H9 (cell line): ENCODE measurements around the gene MAPK8. TPM values are rescaled to one million over a fixed set of nuclear protein-coding genes. Genes with fewer than 3 reads are reported as not detected.
A peak's percentile ranks its signal among the peaks of the same experiment; 100 is the strongest.

Experiments used
- DNase-seq: peaks from one replicate; pipeline ENCODE4 v3.0.0-alpha.2; 2017
- H2AFZ ChIP-seq: one replicate; pipeline ENCODE4 v1.6.1; 2013; ENCODE audit warnings: mild to moderate bottlenecking, low read length, control low read depth, moderate library complexity
- H2AK5ac ChIP-seq: 2 replicates; pipeline ENCODE4 v1.6.1; 2013; ENCODE audit warnings: low read length, control low read depth, mixed read lengths; ENCODE audit not compliant: insufficient read length
- H2BK120ac ChIP-seq: one replicate; pipeline ENCODE4 v1.6.1; 2013; ENCODE audit warnings: low read depth, mild to moderate bottlenecking, low read length, control low read depth, inconsistent platforms; ENCODE audit not compliant: poor library complexity, severe bottlenecking
- H2BK12ac ChIP-seq: 2 replicates; pipeline ENCODE4 v1.6.1; 2013; ENCODE audit warnings: low read length, control low read depth, mixed read lengths, low read depth; ENCODE audit not compliant: insufficient read length
- H2BK15ac ChIP-seq: 2 replicates; pipeline ENCODE4 v1.6.1; 2013; ENCODE audit warnings: low read depth, low read length, control low read depth
- H2BK20ac ChIP-seq: one replicate; pipeline ENCODE4 v1.6.1; 2013; ENCODE audit warnings: low read depth, mild to moderate bottlenecking, low read length, control low read depth, inconsistent platforms; ENCODE audit not compliant: poor library complexity, severe bottlenecking
- H2BK5ac ChIP-seq: 2 replicates; pipeline ENCODE4 v1.6.1; 2013; ENCODE audit warnings: low read length, control low read depth, mixed read lengths; ENCODE audit not compliant: insufficient read length
- H3K14ac ChIP-seq: 2 replicates; pipeline ENCODE4 v1.6.1; 2013; ENCODE audit warnings: low read length, control low read depth; ENCODE audit not compliant: insufficient read depth
- H3K18ac ChIP-seq: 2 replicates; pipeline ENCODE4 v1.6.1; 2013; ENCODE audit warnings: low read depth, mild to moderate bottlenecking, mixed read lengths, low read length, control low read depth; ENCODE audit not compliant: insufficient read length
- H3K23ac ChIP-seq: 2 replicates; pipeline ENCODE4 v1.6.1; 2013; ENCODE audit warnings: low read length, control low read depth, mixed read lengths, low read depth; ENCODE audit not compliant: insufficient read length
- H3K23me2 ChIP-seq: 2 replicates; pipeline ENCODE4 v1.6.1; 2013; ENCODE audit warnings: low read depth, mild to moderate bottlenecking, mixed read lengths, low read length, control low read depth; ENCODE audit not compliant: insufficient read length, poor library complexity, severe bottlenecking
- H3K27ac ChIP-seq: 2 replicates; pipeline ENCODE4 v1.5.1; 2013; ENCODE audit warnings: low read length, control low read depth, mixed read lengths, low read depth; ENCODE audit not compliant: insufficient read length
- H3K27me3 ChIP-seq: 2 replicates; pipeline ENCODE4 v1.6.1; 2013; ENCODE audit warnings: low read length, control low read depth, inconsistent platforms; ENCODE audit not compliant: insufficient read depth
- H3K4ac ChIP-seq: 2 replicates; pipeline ENCODE4 v1.6.1; 2013; ENCODE audit warnings: low read depth, mild to moderate bottlenecking, control low read depth, inconsistent platforms, low read length, moderate library complexity
- H3K4me1 ChIP-seq: 2 replicates; pipeline ENCODE4 v1.6.1; 2013; ENCODE audit warnings: low read length, control low read depth, inconsistent platforms; ENCODE audit not compliant: insufficient read depth
- H3K4me2 ChIP-seq: 2 replicates; pipeline ENCODE4 v1.6.1; 2013; ENCODE audit warnings: low read length, control low read depth, mixed read lengths; ENCODE audit not compliant: insufficient read length, insufficient read depth
- H3K56ac ChIP-seq: 2 replicates; pipeline ENCODE4 v1.6.1; 2013; ENCODE audit warnings: low read depth, mild to moderate bottlenecking, mixed read lengths, low read length, control low read depth; ENCODE audit not compliant: insufficient read length
- H3K79me1 ChIP-seq: 2 replicates; pipeline ENCODE4 v1.6.1; 2013; ENCODE audit warnings: low read depth, mild to moderate bottlenecking, moderate library complexity, low read length, control low read depth, inconsistent platforms; ENCODE audit not compliant: insufficient read depth, poor library complexity, severe bottlenecking
- H3K79me2 ChIP-seq: 2 replicates; pipeline ENCODE4 v1.6.1; 2013; ENCODE audit warnings: low read length, control low read depth, inconsistent platforms; ENCODE audit not compliant: insufficient read depth
- H3K9ac ChIP-seq: 2 replicates; pipeline ENCODE4 v1.6.1; 2013; ENCODE audit warnings: low read length, control low read depth, mixed read lengths; ENCODE audit not compliant: insufficient read length; ENCODE audit errors: extremely low read depth
- H3K9me3 ChIP-seq: one replicate; pipeline ENCODE4 v1.6.1; 2013; ENCODE audit warnings: low read depth, low read length, inconsistent platforms; ENCODE audit not compliant: control insufficient read depth
- H3T11ph ChIP-seq: one replicate; pipeline ENCODE4 v1.6.1; 2013; ENCODE audit warnings: mild to moderate bottlenecking, low read length, control low read depth, inconsistent platforms
- H4K20me1 ChIP-seq: one replicate; pipeline ENCODE4 v1.6.1; 2013; ENCODE audit not compliant: control insufficient read depth, insufficient read length, insufficient read depth
- H4K5ac ChIP-seq: 2 replicates; pipeline ENCODE4 v1.6.1; 2013; ENCODE audit warnings: low read depth, mild to moderate bottlenecking, mixed read lengths, low read length, control low read depth; ENCODE audit not compliant: insufficient read length
- H4K8ac ChIP-seq: replicated peaks from 2 replicates; pipeline ENCODE4 v1.6.1; 2013; ENCODE audit warnings: low read length, control low read depth, mixed read lengths, low read depth; ENCODE audit not compliant: insufficient read length
- H4K91ac ChIP-seq: 2 replicates; pipeline ENCODE4 v1.6.1; 2013; ENCODE audit warnings: low read depth, mild to moderate bottlenecking, moderate library complexity, mixed read lengths, low read length, control low read depth; ENCODE audit not compliant: insufficient read length
- H3K27ac Mint-ChIP-seq, 3 experiments: 2 replicates in 2 of 3; 3 replicates in 1 of 3; pipeline ENCODE4 v1.8.0; 2020 to 2021; ENCODE audit warnings: mixed read lengths in 3 of 3, mild to moderate bottlenecking in 1 of 3, moderate library complexity in 1 of 3
- H3K27me3 Mint-ChIP-seq: 2 replicates; pipeline ENCODE4 v1.8.0; 2021; ENCODE audit warnings: low read depth, mild to moderate bottlenecking, moderate library complexity, mixed read lengths
- H3K36me3 Mint-ChIP-seq, 3 experiments: 2 replicates in 2 of 3; 3 replicates in 1 of 3; pipeline ENCODE4 v1.8.0; 2020 to 2021; ENCODE audit warnings: low read depth in 3 of 3, mixed read lengths in 3 of 3; ENCODE audit not compliant: insufficient read depth in 1 of 3
- H3K4me1 Mint-ChIP-seq, 2 experiments: 2 replicates each; pipeline ENCODE4 v1.8.0; 2020; ENCODE audit warnings: mixed read lengths in 2 of 2
- H3K4me3 Mint-ChIP-seq, 2 experiments: 2 replicates in 1 of 2; 3 replicates in 1 of 2; pipeline ENCODE4 v1.8.0; 2020 to 2021; ENCODE audit warnings: mild to moderate bottlenecking in 2 of 2, mixed read lengths in 2 of 2, moderate library complexity in 1 of 2
- H3K9me3 Mint-ChIP-seq, 2 experiments: 2 replicates in 1 of 2; 3 replicates in 1 of 2; pipeline ENCODE4 v1.8.0; 2020; ENCODE audit warnings: mild to moderate bottlenecking in 2 of 2, mixed read lengths in 2 of 2, moderate library complexity in 1 of 2
- WGBS: extraction: QIAGEN DNeasy Blood & Tissue Kit; methylation state at CpG from one replicate; pipeline ENCODE4 v1.1.7; 2013; ENCODE audit warnings: missing lambda C conversion rate, low lambda C conversion rate, mixed read lengths; ENCODE audit not compliant: insufficient read length; ENCODE audit errors: extremely low coverage; 5-methylcytosine and 5-hydroxymethylcytosine counted together
- total RNA-seq: library from RNA; stranded (reverse); gene quantifications from 2 replicates; pipeline ENCODE4 v1.2.1, GENCODE V29; 2021
- TF ChIP-seq, protein P1 (sequence below): fragments of 200-600 bp; sonication (generic); conservative IDR thresholded peaks from 3 replicates; pipeline ENCODE4 v1.8.0; 2021; ENCODE audit warnings: antibody characterized with exemption, mild to moderate bottlenecking

Gene MAPK8
- total RNA-seq, 1 experiment from 2014 or later = 52.0 TPM

DNA sequence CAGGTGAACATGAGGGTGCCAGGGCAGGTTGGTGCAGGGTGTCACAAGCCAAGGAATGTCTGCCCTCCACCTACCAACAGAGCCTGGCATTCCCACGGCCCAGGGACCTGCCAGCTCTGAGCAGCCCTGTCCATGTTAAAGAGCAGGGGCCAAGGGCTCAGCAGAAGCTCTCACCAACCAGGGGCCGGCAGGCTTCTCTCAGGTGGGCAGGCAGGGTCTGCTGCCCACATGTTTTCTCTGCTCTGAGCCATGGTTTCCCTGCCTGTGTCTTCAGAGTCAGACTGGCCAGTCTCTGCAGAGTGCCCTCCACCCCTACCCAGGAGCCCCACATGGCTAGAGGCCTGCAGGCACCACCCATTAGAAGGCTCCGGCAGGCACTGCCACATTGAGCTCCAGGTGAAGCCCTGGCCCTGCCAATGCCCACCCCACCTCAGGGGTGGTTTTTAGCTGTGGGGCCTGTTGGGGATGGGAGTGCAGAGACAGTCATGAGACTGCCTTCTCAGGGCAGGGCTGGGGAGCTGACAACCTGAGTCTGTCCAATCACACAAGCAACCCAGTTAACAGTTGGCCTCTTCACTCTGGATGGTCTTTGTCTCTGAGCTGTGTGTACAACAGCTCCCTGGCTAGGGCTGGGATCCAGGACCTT is 162.5 kb downstream of the MAPK8 start:
- H3K9me3 Mint-ChIP-seq = peaks cover 0 to 4% of the 10 kb centered on the region in 2 experiments; a peak in 2 of 5 replicates
- Histone ChIP-seq H2BK12ac (no peak overlapping the region), H3K4me1 (peaks cover 11% of the 10 kb centered on the region), H3K23me2 (no peaks in the 10 kb centered on the region), H2BK20ac (no peak overlapping the region), H2BK5ac (no peak overlapping the region), H3K56ac (no peak overlapping the region), H4K20me1 (no peaks in the 10 kb centered on the region), H3K79me1 (no peaks in the 10 kb centered on the region), H4K8ac (no peak overlapping the region), H3K14ac (no peak overlapping the region), H3K27me3 (no peaks in the 10 kb centered on the region; the same call in 1 of the 2 replicates), H3K18ac (no peak overlapping the region), H2BK15ac (no peak overlapping the region), H2AK5ac (no peak overlapping the region), H3K9ac (no peak overlapping the region), H4K5ac (no peak overlapping the region), H3K27ac (no peak overlapping the region), H2BK120ac (no peak overlapping the region), H3K9me3 (no peaks in the 10 kb centered on the region), H3T11ph (no peak overlapping the region), H3K23ac (no peak overlapping the region), H4K91ac (no peak overlapping the region), H2AFZ (no peak overlapping the region), H3K79me2 (no peaks in the 10 kb centered on the region), H3K4me2 (no peak overlapping the region), H3K4ac (no peak overlapping the region)
- no peaks in the 10 kb centered on the region for H3K27me3 Mint-ChIP-seq
- H3K36me3 Mint-ChIP-seq = peaks cover 7 to 17% (median 9%) of the 10 kb centered on the region in 3 experiments; a peak in 5 of 7 replicates
- H3K4me3 Mint-ChIP-seq = no peak overlapping the region
- WGBS = no CpG with 5 or more reads among the region's 3 CpGs
- peak; percentile 18 for DNase-seq
- peaks cover 21 to 26% of the 10 kb centered on the region in 2 experiments for H3K4me1 Mint-ChIP-seq
- no peak overlapping the region; a peak in 1 of 7 replicates for H3K27ac Mint-ChIP-seq
- TF ChIP-seq, protein P1, sequence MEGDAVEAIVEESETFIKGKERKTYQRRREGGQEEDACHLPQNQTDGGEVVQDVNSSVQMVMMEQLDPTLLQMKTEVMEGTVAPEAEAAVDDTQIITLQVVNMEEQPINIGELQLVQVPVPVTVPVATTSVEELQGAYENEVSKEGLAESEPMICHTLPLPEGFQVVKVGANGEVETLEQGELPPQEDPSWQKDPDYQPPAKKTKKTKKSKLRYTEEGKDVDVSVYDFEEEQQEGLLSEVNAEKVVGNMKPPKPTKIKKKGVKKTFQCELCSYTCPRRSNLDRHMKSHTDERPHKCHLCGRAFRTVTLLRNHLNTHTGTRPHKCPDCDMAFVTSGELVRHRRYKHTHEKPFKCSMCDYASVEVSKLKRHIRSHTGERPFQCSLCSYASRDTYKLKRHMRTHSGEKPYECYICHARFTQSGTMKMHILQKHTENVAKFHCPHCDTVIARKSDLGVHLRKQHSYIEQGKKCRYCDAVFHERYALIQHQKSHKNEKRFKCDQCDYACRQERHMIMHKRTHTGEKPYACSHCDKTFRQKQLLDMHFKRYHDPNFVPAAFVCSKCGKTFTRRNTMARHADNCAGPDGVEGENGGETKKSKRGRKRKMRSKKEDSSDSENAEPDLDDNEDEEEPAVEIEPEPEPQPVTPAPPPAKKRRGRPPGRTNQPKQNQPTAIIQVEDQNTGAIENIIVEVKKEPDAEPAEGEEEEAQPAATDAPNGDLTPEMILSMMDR = no peak
